SW480 (cell line): ENCODE measurements around the gene SLCO2A1.
A peak's percentile ranks its signal among the peaks of the same experiment; 100 is the strongest.

Experiments
- DNase-seq: peaks from one replicate; pipeline ENCODE4 v3.0.0-alpha.2; 2016; ENCODE audit warnings: low spot score

The SLCO2A1 gene

GRCh38 chr3:134060561-134061385 lies 31.0 kb upstream of the SLCO2A1 start:
- DNase-seq = no peak

GRCh38 chr3:134059671-134060560 lies 30.2 kb upstream of the SLCO2A1 start:
- DNase-seq = no peak

GRCh38 chr3:134059035-134059601 lies 29.4 kb upstream of the SLCO2A1 start:
- DNase-seq = no peak

- DNase-seq = no peak
Observed at GRCh38 chr3:134057654-134058110, 28.0 kb upstream of the SLCO2A1 start.

DNA sequence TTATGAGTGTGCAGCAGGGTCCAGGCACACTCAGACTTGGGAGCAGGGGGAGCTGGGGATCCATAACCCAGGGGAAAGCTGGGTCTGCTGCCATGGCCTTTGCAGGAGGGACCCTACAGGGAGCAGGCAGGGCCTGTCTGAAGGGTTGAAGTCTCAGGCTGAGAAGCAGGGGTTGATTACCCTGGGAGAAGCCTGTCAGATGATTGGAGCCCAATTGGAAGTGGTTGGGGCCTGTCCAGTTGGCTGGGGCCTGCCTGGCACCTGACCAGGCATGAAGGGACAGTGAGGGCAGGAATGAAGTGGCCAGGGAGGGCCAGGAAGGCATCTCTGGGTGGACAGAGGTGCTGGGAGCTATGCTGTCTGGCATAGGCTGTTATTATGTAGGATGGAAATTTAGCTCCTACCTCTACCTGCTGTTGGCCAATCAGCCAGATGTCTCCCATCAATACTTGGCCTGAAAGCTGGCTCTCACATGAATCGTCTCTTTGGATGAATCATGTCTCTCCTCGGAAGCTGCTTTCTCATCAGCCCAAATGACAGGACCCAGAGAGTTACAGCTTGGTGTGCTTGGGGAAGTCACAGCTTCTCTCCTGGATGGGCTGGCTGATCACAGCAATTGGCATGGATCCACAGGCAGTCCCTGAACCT lies 27.4 kb upstream of the SLCO2A1 start:
- DNase-seq = no peak

DNA sequence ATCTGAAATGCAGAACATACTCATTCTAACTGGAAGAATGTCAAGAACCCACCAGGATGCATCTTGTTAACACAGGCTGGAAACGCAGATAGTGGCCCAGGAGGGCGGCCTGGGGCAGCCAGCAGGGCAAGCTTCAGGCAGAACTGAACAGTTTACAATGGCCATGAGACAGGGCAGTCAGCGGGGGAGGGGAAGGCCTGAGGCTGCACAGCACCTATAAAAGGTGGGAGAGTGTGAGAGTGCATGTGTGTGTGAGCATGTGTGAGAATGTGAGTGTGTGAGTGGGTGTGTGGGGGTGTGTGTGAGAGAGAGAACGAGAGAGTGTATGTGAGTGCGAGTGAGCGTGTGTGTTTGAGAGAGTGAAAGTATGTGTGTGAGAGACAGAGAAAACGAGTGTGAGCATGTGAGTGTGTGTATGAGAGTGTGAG lies 26.8 kb upstream of the SLCO2A1 start:
- no peak for DNase-seq

DNA sequence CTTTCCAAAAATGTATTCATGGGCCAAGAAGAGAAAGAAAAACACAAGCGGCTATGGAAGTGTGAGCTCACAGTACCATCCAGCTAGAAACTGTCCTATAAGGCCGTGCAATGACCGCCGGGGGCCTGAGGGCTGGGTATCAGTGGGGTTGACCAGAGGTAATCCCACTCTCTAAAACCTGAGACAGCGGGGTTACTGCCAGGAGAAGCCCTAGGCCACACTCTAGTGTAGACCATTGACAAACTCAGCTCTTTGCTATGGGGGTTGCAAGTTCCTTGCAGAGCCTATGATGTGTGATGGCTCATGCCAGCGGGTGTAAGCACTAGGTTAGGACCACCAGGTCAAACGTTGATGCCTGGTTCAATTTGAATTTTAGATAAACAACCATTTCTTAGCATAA lies 25.9 kb upstream of the SLCO2A1 start:
- DNase-seq = no peak

- peak; percentile 37 for DNase-seq
Observed at GRCh38 chr3:134054881-134055280, 25.2 kb upstream of the SLCO2A1 start.

DNA sequence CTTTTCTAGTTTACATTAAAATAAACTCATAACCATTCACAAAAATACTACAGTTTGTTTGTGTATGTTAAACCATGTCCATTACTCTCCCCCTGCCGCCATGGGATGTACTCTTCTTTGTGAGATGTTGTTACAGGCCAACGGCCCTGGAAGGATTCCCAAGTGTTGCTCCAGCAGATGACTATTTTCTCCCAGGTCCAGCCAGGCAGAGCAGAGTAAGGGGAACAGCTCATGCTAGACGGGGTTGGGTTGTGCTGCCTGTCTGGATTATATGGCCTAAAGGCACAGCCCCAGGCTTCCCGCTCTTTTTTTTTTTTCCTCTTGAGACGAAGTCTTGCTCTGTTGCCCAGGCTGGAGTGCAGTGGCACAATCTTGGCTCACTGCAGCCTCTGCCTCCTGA lies 24.5 kb upstream of the SLCO2A1 start:
- DNase-seq = no peak

- DNase-seq = no peak
Observed at GRCh38 chr3:134052370-134052769, 22.6 kb upstream of the SLCO2A1 start.

DNA sequence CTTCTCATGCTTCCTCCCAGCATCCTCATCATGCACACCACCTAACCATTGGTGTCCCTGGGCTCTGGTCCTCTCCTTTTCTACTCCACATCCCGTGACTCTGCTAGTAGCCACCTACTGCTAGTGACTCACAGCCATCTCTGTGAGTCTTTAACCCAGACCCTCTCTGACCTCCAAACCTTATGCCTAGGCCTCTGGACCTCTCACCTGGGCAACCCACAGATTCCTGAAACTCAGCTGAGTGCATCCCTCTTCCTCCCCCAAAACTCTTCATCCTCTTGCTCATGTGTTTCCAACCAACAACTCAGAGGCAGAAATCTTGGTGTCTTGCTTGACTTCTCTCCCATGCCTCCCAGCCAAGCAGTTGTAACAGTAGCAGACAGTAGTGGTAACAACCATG lies 20.0 kb upstream of the SLCO2A1 start:
- DNase-seq = no peak

GRCh38 chr3:134048278-134048996 lies 18.7 kb upstream of the SLCO2A1 start:
- no peak for DNase-seq

DNA sequence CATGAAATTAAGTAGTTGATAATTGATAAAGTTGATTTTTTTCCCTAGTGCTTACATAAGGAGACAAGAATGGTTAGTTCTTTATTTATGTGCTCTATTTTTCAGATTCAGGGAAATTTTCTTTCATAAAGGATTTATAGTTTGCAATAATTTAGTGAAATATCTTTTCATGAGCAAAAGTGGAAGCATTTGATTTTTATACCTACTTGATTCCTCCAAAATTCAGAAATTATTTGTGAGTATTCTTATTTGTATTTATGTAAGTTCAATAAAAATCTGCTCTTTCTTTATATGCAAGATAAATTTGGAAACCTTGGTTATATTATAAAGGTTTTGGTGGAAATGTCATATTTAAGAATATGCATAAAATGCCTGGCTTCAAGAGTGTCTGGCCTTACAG lies 14.7 kb upstream of the SLCO2A1 start:
- no peak for DNase-seq

GRCh38 chr3:134040066-134040465 lies 10.3 kb upstream of the SLCO2A1 start:
- no peak for DNase-seq

DNA sequence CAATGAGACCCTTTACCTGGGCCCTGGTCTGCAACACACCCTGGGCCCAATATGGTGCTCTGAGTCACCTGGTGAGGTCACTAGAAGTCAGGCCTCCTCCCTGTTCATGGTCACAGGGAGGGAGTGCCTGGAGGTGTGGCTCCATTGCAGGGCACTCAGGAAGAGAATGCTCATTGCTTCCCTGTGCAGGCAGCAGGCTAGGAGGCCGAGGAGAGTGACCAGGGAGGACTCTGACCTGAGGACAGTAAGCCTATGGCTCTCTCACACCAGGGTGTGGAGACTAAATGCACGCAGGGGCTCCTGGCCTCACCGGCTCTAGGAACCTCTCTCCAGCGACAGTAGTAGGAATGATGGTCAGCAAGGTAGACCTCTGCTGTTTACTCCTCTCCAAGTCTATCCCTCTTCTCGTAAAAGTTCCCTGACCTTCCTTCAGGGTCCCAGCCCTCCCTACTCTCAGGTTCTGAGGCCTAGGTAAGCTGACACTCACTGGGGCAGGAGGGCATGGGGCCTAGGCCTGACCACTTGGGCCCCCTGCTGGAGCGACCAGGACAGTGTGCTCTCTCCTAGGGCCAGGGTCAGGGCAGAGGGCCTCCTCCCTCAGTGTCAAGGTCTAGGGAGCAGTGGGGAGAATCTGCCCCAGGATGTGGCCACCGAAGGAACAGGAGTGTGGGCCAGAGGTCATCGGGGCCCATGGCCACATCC lies 9.6 kb upstream of the SLCO2A1 start:
- DNase-seq = peak; percentile 46

DNA sequence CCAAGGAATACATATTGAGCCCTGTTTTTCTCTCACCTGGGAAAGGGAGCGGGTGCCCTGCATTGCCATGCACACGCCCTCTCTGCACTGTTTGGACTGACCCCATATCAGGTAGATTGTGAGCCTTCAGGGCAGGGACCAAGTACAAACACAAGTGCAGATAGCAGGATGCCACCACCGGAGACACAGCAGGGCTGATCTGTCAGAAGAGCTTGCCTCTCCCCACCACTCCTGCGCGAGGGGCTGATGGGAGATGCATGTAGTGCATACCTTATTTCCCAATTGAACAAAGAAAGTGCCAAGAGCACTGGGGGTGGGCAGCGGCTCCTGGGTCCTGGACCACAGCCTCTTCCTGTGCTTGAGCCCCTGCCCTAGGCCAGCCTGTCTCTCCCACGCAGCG lies 9.0 kb upstream of the SLCO2A1 start:
- no peak for DNase-seq

GRCh38 chr3:134038071-134038491 lies 8.4 kb upstream of the SLCO2A1 start:
- DNase-seq = no peak

DNA sequence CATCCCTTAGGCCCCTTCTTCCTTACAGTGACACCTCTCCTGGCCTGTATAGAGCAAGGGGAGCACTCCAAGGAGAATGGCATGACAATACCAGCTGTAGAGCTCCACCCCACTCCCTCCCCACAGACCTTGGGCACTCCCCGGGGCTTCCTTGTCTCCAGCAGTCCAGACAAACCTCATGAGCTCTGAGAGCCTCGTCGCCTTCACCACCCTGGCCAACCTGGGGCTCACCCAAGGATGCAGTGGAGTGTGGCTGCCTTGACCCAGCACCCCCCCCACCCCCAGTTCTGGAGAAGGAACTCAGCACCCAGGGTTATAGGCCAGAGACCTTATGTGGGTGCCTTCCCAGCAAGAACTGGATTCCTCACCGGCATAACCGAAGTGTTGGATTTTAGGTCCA lies 7.4 kb upstream of the SLCO2A1 start:
- no peak for DNase-seq

DNA sequence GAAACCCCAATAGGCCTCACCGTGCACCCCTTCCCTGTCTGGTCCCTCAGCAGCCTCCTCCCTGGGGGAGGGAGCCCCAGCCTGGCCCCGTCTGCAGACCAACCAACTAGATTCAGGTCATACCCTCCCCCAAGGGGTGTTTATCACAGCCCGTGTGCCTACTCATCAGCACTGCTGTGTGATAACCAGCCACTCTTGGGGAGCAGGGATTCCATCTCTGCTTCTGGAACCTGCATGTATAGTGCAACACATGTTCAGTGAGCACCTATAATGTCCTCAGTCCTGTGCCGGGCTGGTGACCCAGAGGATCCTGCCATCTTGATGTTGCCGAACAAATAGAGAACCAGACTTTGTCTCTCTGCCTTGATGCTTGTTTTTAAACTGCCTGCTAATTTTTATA lies 6.6 kb upstream of the SLCO2A1 start:
- DNase-seq = no peak

DNA sequence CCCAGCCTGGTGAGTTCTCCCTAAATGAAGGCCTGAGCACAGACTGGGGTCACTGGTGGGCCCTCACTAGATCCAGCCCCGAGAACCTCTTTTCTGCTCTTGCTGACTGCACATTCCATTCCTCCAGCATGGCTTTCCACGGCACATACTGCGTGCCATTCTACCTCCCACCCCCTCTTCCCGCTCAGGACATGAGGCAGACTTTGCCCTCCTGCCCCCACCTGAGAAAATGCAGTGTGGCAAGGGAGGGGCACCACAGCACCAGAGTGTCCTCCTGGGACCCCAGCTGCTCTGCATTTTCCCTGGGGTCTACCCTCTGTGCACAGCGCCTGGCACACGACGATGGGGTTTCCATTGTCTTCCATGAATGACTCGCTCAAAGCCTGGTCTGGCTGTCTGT lies 6.1 kb upstream of the SLCO2A1 start:
- no peak for DNase-seq
